Measurements from ENCODE around the gene ALDH1B1.

DNA sequence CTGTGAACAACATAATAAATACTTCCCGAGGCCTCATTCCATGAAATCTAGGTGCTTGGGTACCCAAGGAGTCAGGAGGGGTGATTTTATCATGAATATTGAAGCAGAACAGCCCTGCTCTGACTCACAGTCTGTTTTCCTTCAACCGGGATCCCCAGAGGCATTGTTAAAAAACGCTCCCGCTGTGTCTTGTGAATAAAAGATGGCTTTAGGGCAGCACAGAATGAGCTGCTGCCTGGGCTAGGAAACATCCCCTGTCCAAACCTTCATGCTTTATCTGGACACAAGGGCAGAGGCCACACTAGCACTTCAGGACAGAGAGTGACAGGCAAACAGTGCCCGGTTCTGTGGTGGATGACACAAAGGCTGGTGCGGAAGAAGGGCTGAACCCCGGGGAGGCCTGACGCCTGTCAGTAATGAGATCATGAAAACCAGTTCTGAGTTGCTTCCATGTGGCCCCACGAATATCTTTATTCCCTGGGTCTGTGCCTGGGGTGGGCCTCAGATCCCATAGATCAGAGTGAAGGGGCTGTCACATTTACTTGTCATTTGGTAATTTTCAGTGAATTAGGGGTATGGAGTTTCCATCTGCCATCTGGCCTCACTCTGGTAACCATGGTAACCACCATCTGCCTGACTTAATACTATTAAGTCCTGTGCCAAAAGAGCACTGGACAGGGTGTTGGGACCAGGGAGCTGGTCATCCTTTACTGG is 29.2 kb downstream of the ALDH1B1 start:
- TF ChIP-seq, protein P1, sequence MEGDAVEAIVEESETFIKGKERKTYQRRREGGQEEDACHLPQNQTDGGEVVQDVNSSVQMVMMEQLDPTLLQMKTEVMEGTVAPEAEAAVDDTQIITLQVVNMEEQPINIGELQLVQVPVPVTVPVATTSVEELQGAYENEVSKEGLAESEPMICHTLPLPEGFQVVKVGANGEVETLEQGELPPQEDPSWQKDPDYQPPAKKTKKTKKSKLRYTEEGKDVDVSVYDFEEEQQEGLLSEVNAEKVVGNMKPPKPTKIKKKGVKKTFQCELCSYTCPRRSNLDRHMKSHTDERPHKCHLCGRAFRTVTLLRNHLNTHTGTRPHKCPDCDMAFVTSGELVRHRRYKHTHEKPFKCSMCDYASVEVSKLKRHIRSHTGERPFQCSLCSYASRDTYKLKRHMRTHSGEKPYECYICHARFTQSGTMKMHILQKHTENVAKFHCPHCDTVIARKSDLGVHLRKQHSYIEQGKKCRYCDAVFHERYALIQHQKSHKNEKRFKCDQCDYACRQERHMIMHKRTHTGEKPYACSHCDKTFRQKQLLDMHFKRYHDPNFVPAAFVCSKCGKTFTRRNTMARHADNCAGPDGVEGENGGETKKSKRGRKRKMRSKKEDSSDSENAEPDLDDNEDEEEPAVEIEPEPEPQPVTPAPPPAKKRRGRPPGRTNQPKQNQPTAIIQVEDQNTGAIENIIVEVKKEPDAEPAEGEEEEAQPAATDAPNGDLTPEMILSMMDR (conservative IDR thresholded peaks at IDR 0.05 in 1 of 2, IDR thresholded peaks at IDR 0.05 in 1 of 2; ENCODE audit: low read depth in 1 of 2, low read length in 2 of 2) = no peak
- no peak for TF ChIP-seq EZH2 (IDR thresholded peaks at IDR 0.05; ENCODE audit: low read length, missing control alignments)

Measured in fibroblast of lung (primary cell).